Erythroblast (primary cell): ENCODE results near the gene PCDH9.

ENCODE experiments used
- GATA1 ChIP-seq: IDR thresholded peaks from 2 replicates; pipeline ENCODE4 v1.6.1; 2011; ENCODE audit warnings: low read depth, mild to moderate bottlenecking, control low read depth, low read length, moderate library complexity
- POLR2A ChIP-seq: IDR thresholded peaks from 2 replicates; pipeline ENCODE4 v1.6.1; 2011; ENCODE audit warnings: mild to moderate bottlenecking, low read length

DNA sequence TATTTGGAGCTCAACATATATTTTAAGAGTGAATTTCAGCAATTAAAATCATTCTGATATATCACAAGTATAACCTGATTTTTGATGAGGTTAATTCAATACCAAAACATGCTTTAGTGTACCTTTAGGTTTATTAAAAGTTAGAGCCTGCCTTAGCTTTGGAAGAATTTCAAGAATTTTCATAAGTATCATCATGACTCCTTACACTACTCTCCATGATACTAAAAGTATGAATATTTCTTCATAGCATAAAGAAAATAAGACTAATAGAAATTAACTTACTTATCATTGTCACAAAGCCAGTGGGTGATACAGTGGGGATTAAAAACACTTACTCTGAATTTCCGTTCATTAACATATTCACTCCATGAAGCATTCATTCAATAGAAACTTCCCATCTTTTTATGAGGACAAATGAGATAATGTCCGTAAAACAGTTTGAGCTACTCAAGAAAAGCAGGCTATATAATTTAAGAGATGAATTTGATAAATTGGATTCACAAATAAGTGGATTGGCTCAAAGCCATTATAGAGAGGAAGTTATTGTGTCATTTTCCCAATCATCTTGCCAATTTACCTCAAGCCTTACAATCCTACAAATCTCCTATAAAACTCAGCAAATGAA lies 214.0 kb downstream of the PCDH9 start:
- TF ChIP-seq POLR2A (no peak), GATA1 (no peak)
